Erythroblast (primary cell): ENCODE data around the gene PHACTR2.

ENCODE experiments used
- DNase-seq, 2 experiments: peaks; one replicate each; lab custom pipeline; 2025; lab: John Stamatoyannopoulos, UW
- GATA1 ChIP-seq: IDR thresholded peaks from 2 replicates; pipeline ENCODE4 v1.6.1; 2011; ENCODE audit warnings: low read depth, mild to moderate bottlenecking, control low read depth, low read length, moderate library complexity
- POLR2A ChIP-seq: IDR thresholded peaks from 2 replicates; pipeline ENCODE4 v1.6.1; 2011; ENCODE audit warnings: mild to moderate bottlenecking, low read length

The PHACTR2 gene

GRCh38 chr6:143687591-143687990, 9.8 kb downstream of the PHACTR2 start:
- no peak for DNase-seq
- no peak for TF ChIP-seq GATA1

GRCh38 chr6:143688681-143689080, 10.9 kb downstream of the PHACTR2 start:
- no peak for DNase-seq
- no peak for TF ChIP-seq GATA1
- TF ChIP-seq POLR2A: no peak

GRCh38 chr6:143689852-143690251, 12.1 kb downstream of the PHACTR2 start:
- TF ChIP-seq GATA1: no peak
- no peak for TF ChIP-seq POLR2A
- no peak for DNase-seq

- no peak for TF ChIP-seq POLR2A
- no peak for TF ChIP-seq GATA1
- no peak for DNase-seq
Measured at GRCh38 chr6:143691155-143691554, 13.4 kb downstream of the PHACTR2 start.

- TF ChIP-seq POLR2A (no peak), GATA1 (no peak)
Measured at GRCh38 chr6:143691900-143692636, 14.3 kb downstream of the PHACTR2 start.

GRCh38 chr6:143692696-143693095, 14.9 kb downstream of the PHACTR2 start:
- no peak for DNase-seq
- TF ChIP-seq POLR2A (no peak), GATA1 (no peak)

More at GRCh38 chr6:143691900-143692636, 14.3 kb downstream of the PHACTR2 start:
- DNase-seq: no peak

GRCh38 chr6:143694013-143694412, 16.2 kb downstream of the PHACTR2 start:
- no peak for DNase-seq
- TF ChIP-seq POLR2A (no peak), GATA1 (no peak)

- TF ChIP-seq GATA1 (no peak), POLR2A (no peak)
- DNase-seq: no peak
Measured at GRCh38 chr6:143694560-143694959, 16.8 kb downstream of the PHACTR2 start.

- DNase-seq: no peak
- TF ChIP-seq POLR2A: no peak
- TF ChIP-seq GATA1: no peak
Measured at GRCh38 chr6:143695130-143695968, 17.6 kb downstream of the PHACTR2 start.

- TF ChIP-seq POLR2A (no peak), GATA1 (no peak)
- DNase-seq: peak in 1 of 2 experiments; percentile 3
Measured at GRCh38 chr6:143695969-143696663, 18.4 kb downstream of the PHACTR2 start.

- DNase-seq: no peak
- TF ChIP-seq GATA1: no peak
- TF ChIP-seq POLR2A: no peak
Measured at GRCh38 chr6:143696664-143697000, 18.9 kb downstream of the PHACTR2 start.

GRCh38 chr6:143697076-143697800, 19.5 kb downstream of the PHACTR2 start:
- DNase-seq: no peak
- TF ChIP-seq POLR2A: no peak
- no peak for TF ChIP-seq GATA1

- TF ChIP-seq GATA1 (no peak), POLR2A (no peak)
- DNase-seq: no peak
Measured at GRCh38 chr6:143698329-143698728, 20.6 kb downstream of the PHACTR2 start.
